GM12878 (cell line): ENCODE results near the gene CCDC87. TPM values are rescaled to one million over a fixed set of nuclear protein-coding genes. Genes with fewer than 3 reads are reported as not detected.

Experiments
- BHLHE40 ChIP-seq, 2 experiments: fragments of 450-650 bp in 1 of 2; IDR thresholded peaks; 2 replicates each; pipeline ENCODE4 v1.6.1; 2011 to 2017; ENCODE audit warnings: low read depth in 2 of 2, borderline replicate concordance in 1 of 2, improper control_type of control experiment in 1 of 2, low read length in 1 of 2, mild to moderate bottlenecking in 1 of 2
- FOXK2 ChIP-seq: fragments of 450-650 bp; IDR thresholded peaks from 2 replicates; pipeline ENCODE4 v1.6.1; 2017; ENCODE audit warnings: mild to moderate bottlenecking, moderate library complexity
- IKZF1 ChIP-seq: fragments of 450-650 bp; conservative IDR thresholded peaks from 2 replicates; pipeline ENCODE4 v1.6.1; 2017; ENCODE audit warnings: antibody characterized with exemption, mild to moderate bottlenecking
- JUNB ChIP-seq: IDR thresholded peaks from 2 replicates; pipeline ENCODE4 v1.6.1; 2016; ENCODE audit warnings: antibody characterized with exemption, mild to moderate bottlenecking
- NFYA ChIP-seq: IDR thresholded peaks from 2 replicates; pipeline ENCODE4 v1.6.1; 2011; ENCODE audit warnings: low read depth, mild to moderate bottlenecking, low read length, improper control_type of control experiment, borderline replicate concordance
- NFYB ChIP-seq: IDR thresholded peaks from 2 replicates; pipeline ENCODE4 v1.6.1; 2011; ENCODE audit warnings: low read depth, mild to moderate bottlenecking, low read length, improper control_type of control experiment, moderate library complexity; ENCODE audit not compliant: insufficient read depth
- NR2C1 ChIP-seq: fragments of 450-650 bp; IDR thresholded peaks from 2 replicates; pipeline ENCODE4 v1.6.1; 2017; ENCODE audit warnings: antibody characterized with exemption, mild to moderate bottlenecking, moderate library complexity
- SIN3A ChIP-seq: IDR thresholded peaks from 2 replicates; pipeline ENCODE4 v1.6.1; 2012; ENCODE audit warnings: low read depth, low read length, improper control_type of control experiment
- SPI1 ChIP-seq: IDR thresholded peaks from 2 replicates; pipeline ENCODE4 v1.6.1; 2011; ENCODE audit warnings: low read depth, mild to moderate bottlenecking, low read length, moderate library complexity, borderline replicate concordance; ENCODE audit not compliant: insufficient read depth
- SUPT20H ChIP-seq: IDR thresholded peaks from 2 replicates; pipeline ENCODE4 v1.6.1; 2011; ENCODE audit warnings: low read depth, mild to moderate bottlenecking, low read length, moderate library complexity, borderline replicate concordance; ENCODE audit not compliant: control insufficient read depth
- SUZ12 ChIP-seq: fragments of 200-600 bp; sonication (generic); IDR thresholded peaks from one replicate; pipeline ENCODE4 v1.6.1; 2018; ENCODE audit warnings: antibody characterized with exemption, mild to moderate bottlenecking; ENCODE audit not compliant: unreplicated experiment
- TBL1XR1 ChIP-seq: IDR thresholded peaks from 2 replicates; pipeline ENCODE4 v1.6.1; 2012; ENCODE audit warnings: low read depth, low read length, improper control_type of control experiment
- TCF7 ChIP-seq: IDR thresholded peaks from 2 replicates; pipeline ENCODE4 v1.6.1; 2014; ENCODE audit warnings: antibody characterized with exemption, borderline replicate concordance
- YBX1 ChIP-seq: fragments of 450-650 bp; IDR thresholded peaks from 2 replicates; pipeline ENCODE4 v1.6.1; 2016; ENCODE audit warnings: antibody characterized with exemption
- polyA plus RNA-seq, 11 experiments: library from polyadenylated mRNA; depleted of rRNA in 4 of 11; unstranded in 6 of 11; stranded (reverse) in 5 of 11; fragments of >200 nt; fragmentation: Nextera tagmentation in 4 of 11; fragmentation: Illumina TruSeq in 1 of 11; extraction: Ambion mirVana in 4 of 11; extraction: Trizol in 1 of 11; gene quantifications; 1 replicate in 1 of 11; 2 replicates in 10 of 11; pipeline versions ENCODE4 v1.2.1 to v1.2.3, GENCODE V29; 2011 to 2016; ENCODE audit warnings: inconsistent platforms in 2 of 11, missing spikeins in 2 of 11, low read depth in 1 of 11
- total RNA-seq, 4 experiments: library from RNA; depleted of rRNA in 3 of 4; stranded (reverse); fragments of >200 nt in 3 of 4; fragmentation: Illumina TruSeq in 1 of 4; extraction: Trizol in 1 of 4; gene quantifications; 2 replicates each; pipeline versions ENCODE4 v1.2.1 to v1.2.3, GENCODE V29; 2013 to 2021
- TF ChIP-seq, protein P1 (sequence below): fragments of 450-650 bp; formaldehyde crosslinking; IDR thresholded peaks from 2 replicates; pipeline ENCODE4 v1.4.0; 2022; ENCODE audit warnings: mild to moderate bottlenecking, moderate library complexity
- TF ChIP-seq, protein P2 (sequence below): fragments of 450-650 bp; IDR thresholded peaks from 2 replicates; pipeline ENCODE4 v1.6.1; 2017; ENCODE audit warnings: mild to moderate bottlenecking, moderate library complexity
- TF ChIP-seq, protein P3 (sequence below): IDR thresholded peaks from 2 replicates; pipeline ENCODE4 v1.6.1; 2012; ENCODE audit warnings: mild to moderate bottlenecking, low read depth, low read length

Gene CCDC87
- total and polyA plus RNA-seq, 10 of the 15 experiments (the other 5 are each of a cell fraction or from before 2014, with no cell fraction given), result 0.02 to 0.17 (median 0.09) TPM; not detected in 3

DNA sequence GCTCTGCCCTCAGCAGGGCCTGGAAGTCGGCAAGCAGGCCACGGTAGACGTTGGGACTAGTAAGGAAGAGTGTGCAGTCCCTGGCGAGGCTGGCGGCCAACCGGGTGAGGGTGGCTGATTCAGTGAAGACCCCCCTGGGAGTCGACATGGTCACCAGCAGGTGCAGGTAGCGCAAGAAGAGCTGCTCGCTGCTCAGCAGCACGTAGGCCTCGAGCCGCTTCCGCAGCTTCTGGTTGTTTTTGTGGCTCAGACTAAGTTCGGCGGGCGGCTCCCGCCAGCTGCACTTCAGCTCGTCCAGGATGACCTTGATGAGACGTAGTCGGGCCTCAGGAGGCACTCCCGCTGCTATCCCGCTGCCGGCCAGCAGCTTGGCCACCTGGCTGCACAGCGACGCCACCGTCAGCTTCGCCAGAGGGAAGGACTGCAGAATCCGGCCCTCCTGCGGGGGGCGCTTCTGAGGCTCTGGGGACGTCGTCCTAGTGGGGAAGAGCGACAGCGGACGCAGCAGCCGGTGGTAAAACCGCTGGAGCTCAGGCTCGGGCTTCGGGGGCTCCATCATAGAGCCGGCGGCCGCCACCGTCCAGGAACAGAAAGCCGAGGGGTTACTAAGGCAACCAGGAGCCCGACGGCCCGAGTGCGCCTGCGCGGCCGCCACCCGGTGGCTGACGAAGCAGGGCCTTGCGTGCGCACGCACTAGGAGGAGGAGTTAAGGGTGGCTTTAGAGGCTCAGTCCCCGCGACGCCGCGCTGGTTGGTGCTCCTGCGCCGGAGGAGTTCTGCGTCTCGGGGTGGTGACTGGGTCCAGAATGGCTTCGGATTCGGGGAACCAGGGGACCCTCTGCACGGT is at the start of gene CCDC87, which contains the start of gene CCS (continued):
- TF ChIP-seq TBL1XR1 (no peak), SUZ12 (no peak), SPI1 (no peak), JUNB (no peak), NR2C1 (no peak), FOXK2 (no peak), BHLHE40 (IDR thresholded peaks at IDR 0.05; ENCODE audit: borderline replicate concordance in 1 of 2, low read depth in 2 of 2, low read length in 1 of 2) (0 out of 4 replicates have a peak, but pooled peaks of 1 of the 2 experiments have one; percentile 12), IKZF1 (peak; percentile 92), YBX1 (no peak), SUPT20H (no peak), TCF7 (no peak), NFYA (no peak), SIN3A (peak; percentile 81; the same call in 1 of the 2 replicates), NFYB (0 out of 2 replicates have a peak, but pooled peaks have one; percentile 13)
- TF ChIP-seq, protein P1, sequence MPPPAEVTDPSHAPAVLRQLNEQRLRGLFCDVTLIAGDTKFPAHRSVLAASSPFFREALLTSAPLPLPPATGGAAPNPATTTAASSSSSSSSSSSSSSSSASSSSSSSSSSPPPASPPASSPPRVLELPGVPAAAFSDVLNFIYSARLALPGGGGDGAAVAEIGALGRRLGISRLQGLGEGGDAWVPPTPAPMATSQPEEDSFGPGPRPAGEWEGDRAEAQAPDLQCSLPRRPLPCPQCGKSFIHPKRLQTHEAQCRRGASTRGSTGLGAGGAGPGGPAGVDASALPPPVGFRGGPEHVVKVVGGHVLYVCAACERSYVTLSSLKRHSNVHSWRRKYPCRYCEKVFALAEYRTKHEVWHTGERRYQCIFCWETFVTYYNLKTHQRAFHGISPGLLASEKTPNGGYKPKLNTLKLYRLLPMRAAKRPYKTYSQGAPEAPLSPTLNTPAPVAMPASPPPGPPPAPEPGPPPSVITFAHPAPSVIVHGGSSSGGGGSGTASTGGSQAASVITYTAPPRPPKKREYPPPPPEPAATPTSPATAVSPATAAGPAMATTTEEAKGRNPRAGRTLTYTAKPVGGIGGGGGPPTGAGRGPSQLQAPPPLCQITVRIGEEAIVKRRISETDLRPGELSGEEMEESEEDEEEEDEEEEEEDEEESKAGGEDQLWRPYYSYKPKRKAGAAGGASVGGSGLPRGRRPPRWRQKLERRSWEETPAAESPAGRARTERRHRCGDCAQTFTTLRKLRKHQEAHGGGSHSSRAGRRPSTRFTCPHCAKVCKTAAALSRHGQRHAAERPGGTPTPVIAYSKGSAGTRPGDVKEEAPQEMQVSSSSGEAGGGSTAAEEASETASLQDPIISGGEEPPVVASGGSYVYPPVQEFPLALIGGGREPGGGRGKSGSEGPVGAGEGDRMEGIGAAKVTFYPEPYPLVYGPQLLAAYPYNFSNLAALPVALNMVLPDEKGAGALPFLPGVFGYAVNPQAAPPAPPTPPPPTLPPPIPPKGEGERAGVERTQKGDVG (CRISPR knock-in tag), result no peak
- TF ChIP-seq, protein P2, sequence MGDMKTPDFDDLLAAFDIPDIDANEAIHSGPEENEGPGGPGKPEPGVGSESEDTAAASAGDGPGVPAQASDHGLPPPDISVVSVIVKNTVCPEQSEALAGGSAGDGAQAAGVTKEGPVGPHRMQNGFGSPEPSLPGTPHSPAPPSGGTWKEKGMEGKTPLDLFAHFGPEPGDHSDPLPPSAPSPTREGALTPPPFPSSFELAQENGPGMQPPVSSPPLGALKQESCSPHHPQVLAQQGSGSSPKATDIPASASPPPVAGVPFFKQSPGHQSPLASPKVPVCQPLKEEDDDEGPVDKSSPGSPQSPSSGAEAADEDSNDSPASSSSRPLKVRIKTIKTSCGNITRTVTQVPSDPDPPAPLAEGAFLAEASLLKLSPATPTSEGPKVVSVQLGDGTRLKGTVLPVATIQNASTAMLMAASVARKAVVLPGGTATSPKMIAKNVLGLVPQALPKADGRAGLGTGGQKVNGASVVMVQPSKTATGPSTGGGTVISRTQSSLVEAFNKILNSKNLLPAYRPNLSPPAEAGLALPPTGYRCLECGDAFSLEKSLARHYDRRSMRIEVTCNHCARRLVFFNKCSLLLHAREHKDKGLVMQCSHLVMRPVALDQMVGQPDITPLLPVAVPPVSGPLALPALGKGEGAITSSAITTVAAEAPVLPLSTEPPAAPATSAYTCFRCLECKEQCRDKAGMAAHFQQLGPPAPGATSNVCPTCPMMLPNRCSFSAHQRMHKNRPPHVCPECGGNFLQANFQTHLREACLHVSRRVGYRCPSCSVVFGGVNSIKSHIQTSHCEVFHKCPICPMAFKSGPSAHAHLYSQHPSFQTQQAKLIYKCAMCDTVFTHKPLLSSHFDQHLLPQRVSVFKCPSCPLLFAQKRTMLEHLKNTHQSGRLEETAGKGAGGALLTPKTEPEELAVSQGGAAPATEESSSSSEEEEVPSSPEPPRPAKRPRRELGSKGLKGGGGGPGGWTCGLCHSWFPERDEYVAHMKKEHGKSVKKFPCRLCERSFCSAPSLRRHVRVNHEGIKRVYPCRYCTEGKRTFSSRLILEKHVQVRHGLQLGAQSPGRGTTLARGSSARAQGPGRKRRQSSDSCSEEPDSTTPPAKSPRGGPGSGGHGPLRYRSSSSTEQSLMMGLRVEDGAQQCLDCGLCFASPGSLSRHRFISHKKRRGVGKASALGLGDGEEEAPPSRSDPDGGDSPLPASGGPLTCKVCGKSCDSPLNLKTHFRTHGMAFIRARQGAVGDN, result peak; percentile 80
- TF ChIP-seq, protein P3, sequence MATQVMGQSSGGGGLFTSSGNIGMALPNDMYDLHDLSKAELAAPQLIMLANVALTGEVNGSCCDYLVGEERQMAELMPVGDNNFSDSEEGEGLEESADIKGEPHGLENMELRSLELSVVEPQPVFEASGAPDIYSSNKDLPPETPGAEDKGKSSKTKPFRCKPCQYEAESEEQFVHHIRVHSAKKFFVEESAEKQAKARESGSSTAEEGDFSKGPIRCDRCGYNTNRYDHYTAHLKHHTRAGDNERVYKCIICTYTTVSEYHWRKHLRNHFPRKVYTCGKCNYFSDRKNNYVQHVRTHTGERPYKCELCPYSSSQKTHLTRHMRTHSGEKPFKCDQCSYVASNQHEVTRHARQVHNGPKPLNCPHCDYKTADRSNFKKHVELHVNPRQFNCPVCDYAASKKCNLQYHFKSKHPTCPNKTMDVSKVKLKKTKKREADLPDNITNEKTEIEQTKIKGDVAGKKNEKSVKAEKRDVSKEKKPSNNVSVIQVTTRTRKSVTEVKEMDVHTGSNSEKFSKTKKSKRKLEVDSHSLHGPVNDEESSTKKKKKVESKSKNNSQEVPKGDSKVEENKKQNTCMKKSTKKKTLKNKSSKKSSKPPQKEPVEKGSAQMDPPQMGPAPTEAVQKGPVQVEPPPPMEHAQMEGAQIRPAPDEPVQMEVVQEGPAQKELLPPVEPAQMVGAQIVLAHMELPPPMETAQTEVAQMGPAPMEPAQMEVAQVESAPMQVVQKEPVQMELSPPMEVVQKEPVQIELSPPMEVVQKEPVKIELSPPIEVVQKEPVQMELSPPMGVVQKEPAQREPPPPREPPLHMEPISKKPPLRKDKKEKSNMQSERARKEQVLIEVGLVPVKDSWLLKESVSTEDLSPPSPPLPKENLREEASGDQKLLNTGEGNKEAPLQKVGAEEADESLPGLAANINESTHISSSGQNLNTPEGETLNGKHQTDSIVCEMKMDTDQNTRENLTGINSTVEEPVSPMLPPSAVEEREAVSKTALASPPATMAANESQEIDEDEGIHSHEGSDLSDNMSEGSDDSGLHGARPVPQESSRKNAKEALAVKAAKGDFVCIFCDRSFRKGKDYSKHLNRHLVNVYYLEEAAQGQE, result no peak
